ENCODE data around the gene APBA3.

- TF ChIP-seq CTCF (IDR thresholded peaks at IDR 0.05) (no peak), POLR2A (IDR thresholded peaks at IDR 0.05) (no peak)
These were observed 39.5 kb downstream of the APBA3 start for GRCh38 chr19:3721887-3722442.
